Measurements from ENCODE around the gene LRBA.

DNA sequence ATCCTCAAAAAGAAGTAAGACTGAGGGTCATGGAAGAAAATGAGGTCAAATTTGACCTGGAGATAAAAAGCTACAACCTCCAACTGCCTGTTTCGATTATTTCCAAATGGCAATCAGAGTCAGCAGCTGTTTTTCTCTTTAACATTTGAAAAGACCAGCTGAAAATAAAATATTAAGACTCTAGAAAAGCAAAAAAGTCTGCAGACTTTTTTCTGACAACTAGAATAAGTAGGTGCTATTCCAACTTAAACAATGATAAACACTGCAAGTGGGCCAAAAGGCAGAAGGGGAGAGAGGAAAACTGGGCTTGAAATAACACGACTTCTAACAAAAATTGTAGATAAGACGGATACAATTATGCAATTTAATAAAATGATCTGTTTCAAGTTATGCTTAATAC, 110.4 kb downstream of the LRBA start:
- TF ChIP-seq, protein P1, sequence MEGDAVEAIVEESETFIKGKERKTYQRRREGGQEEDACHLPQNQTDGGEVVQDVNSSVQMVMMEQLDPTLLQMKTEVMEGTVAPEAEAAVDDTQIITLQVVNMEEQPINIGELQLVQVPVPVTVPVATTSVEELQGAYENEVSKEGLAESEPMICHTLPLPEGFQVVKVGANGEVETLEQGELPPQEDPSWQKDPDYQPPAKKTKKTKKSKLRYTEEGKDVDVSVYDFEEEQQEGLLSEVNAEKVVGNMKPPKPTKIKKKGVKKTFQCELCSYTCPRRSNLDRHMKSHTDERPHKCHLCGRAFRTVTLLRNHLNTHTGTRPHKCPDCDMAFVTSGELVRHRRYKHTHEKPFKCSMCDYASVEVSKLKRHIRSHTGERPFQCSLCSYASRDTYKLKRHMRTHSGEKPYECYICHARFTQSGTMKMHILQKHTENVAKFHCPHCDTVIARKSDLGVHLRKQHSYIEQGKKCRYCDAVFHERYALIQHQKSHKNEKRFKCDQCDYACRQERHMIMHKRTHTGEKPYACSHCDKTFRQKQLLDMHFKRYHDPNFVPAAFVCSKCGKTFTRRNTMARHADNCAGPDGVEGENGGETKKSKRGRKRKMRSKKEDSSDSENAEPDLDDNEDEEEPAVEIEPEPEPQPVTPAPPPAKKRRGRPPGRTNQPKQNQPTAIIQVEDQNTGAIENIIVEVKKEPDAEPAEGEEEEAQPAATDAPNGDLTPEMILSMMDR (IDR thresholded peaks at IDR 0.05) = no peak
- no peak for TF ChIP-seq POLR2A (IDR thresholded peaks at IDR 0.05)
